ENCODE measurements around the gene PLXDC1. TPM values are rescaled to one million over a fixed set of nuclear protein-coding genes. Genes with fewer than 3 reads are reported as not detected.
A peak's percentile ranks its signal among the peaks of the same experiment; 100 is the strongest.

The PLXDC1 gene
- total RNA-seq, 1 donor from 2014 or later: 2.3 TPM

DNA sequence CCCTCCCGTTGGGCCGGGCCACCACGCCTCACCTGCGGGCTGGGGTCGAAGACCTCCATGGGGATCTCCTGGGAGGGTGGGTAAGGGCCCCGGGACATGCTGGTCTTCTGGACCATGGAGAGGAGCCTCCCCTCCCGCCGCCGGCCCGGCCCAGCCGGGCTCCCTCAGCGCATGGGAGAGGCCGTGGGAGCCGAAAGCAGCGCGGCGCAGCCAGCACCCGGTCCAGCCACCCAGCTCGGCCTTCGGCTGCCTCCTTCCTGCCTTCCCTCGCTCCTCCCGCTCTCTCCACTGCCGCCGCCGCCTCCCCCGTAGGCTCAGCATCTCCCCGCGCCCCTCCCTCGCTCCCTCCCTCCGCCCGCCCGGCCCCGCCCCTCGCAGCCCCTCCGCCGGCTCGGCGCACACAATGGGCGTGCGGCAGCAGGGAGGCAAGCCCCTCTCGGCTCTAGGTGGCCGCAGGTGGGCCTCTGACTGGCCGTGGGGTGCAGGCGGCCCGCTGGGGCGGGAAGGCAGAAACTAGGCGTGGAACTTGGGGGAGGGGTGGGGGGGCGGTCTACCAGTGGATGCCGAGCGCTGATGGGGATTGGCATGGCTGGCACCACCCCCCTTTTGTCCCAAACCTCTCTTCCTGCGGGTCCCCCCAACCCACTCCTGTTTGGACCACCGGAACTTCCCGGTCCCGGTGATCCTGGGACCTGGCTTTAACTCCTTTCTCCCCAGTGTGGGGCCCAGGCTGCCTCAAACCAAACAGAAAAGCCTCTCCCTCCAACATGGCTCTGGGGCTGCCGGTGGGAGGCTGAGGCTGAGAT is 46.1 kb upstream of the PLXDC1 start, which contains the start of gene CACNB1:
TSS of gene CACNB1 (minus strand) at position 290 of the 806 bp plus-strand sequence. CDS start at position 116, 174 bp downstream.
- H3K27me3 Mint-ChIP-seq: no peaks in the 10 kb centered on the region
- H3K4me1 Mint-ChIP-seq (ENCODE audit: low read depth): peaks cover 16% of the 10 kb centered on the region

DNA sequence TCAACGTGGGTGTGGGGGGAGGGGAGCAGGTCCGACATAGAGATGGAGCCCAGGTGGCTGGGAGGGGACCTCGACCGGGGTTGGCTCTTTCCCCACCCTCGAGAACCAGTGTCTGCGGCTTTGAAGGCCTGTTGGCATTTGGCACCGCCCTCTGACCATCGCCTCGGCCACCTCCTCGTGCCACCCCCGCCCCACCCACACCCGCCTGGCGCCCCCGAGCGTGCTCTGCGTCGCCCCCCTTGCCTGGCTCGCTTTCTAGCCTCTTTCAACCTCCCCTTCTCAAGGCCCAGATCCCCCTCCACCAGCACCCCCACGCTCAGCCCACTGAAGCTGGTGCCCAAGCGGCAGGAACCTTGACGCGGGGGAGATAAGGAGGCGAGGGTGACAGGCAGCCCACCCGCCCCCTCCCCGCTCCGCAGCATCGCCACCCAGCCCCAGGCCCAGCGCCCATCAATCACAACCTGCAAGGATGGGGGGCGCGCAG is 45.4 kb upstream of the PLXDC1 start:
- DNase-seq (ENCODE audit: low spot score, unreplicated experiment): no peak
- no peaks in the 10 kb centered on the region for H3K27me3 Mint-ChIP-seq
- H3K36me3 Mint-ChIP-seq (ENCODE audit: insufficient read depth): peaks cover 11% of the 10 kb centered on the region
- peak overlapping the region; percentile 69 for H3K4me3 Mint-ChIP-seq (ENCODE audit: low read depth)
- H3K27ac Mint-ChIP-seq: no peak overlapping the region
- TF ChIP-seq, protein P1, sequence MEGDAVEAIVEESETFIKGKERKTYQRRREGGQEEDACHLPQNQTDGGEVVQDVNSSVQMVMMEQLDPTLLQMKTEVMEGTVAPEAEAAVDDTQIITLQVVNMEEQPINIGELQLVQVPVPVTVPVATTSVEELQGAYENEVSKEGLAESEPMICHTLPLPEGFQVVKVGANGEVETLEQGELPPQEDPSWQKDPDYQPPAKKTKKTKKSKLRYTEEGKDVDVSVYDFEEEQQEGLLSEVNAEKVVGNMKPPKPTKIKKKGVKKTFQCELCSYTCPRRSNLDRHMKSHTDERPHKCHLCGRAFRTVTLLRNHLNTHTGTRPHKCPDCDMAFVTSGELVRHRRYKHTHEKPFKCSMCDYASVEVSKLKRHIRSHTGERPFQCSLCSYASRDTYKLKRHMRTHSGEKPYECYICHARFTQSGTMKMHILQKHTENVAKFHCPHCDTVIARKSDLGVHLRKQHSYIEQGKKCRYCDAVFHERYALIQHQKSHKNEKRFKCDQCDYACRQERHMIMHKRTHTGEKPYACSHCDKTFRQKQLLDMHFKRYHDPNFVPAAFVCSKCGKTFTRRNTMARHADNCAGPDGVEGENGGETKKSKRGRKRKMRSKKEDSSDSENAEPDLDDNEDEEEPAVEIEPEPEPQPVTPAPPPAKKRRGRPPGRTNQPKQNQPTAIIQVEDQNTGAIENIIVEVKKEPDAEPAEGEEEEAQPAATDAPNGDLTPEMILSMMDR (IDR thresholded peaks at IDR 0.05; ENCODE audit: unreplicated experiment): no peak
- no peaks in the 10 kb centered on the region for H3K9me3 Mint-ChIP-seq (ENCODE audit: low read depth)
- peaks cover 14% of the 10 kb centered on the region for H3K4me1 Mint-ChIP-seq (ENCODE audit: low read depth)

More for the DNA sequence above, 46.1 kb upstream of the PLXDC1 start, which contains the start of gene CACNB1:
- Mint-ChIP-seq H3K27ac (peak within 1 kb of the TSS; percentile 84), H3K9me3 (ENCODE audit: low read depth) (no peaks in the 10 kb centered on the region), H3K36me3 (ENCODE audit: insufficient read depth) (peaks cover 13% of the 10 kb centered on the region), H3K4me3 (ENCODE audit: low read depth) (peak within 1 kb of the TSS; percentile 97)
- TF ChIP-seq, protein P1 (IDR thresholded peaks at IDR 0.05; ENCODE audit: unreplicated experiment): no peak
- peak; percentile 66 for DNase-seq (ENCODE audit: low spot score, unreplicated experiment)

DNA sequence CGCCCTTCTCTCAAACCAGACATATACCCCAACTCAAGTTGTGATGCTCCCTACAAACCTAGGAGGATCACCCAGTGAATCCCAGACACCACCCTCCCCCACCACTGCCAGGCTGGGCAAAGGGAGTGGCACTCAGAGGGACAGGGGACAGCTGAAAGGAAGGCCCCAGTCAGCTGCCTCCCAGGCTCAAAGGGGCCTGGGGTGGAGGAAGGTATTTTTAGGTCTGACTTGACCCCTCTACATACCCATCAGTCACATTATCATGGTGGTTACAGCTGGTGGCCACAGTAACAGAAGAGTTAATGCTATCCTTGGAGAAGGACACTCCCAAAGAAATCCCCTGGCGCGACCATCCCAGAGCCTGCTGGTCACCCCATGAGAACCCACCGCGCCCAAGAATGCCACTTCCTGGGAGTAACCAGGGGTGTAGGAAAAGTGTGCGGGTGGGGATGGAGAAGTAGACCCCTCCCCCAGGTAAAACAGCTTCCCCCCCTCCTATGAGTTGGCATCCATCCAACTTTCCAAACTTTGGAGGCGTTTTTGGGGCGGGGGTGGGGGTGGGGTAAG is 44.9 kb upstream of the PLXDC1 start:
- TF ChIP-seq, protein P1 (IDR thresholded peaks at IDR 0.05; ENCODE audit: unreplicated experiment): no peak
- H3K9me3 Mint-ChIP-seq (ENCODE audit: low read depth): no peaks in the 10 kb centered on the region
- no peak overlapping the region for H3K27ac Mint-ChIP-seq
- H3K4me1 Mint-ChIP-seq (ENCODE audit: low read depth): peaks cover 11% of the 10 kb centered on the region
- no peak for DNase-seq (ENCODE audit: low spot score, unreplicated experiment)
- peak overlapping the region; percentile 64 for H3K4me3 Mint-ChIP-seq (ENCODE audit: low read depth)
- no peaks in the 10 kb centered on the region for H3K27me3 Mint-ChIP-seq
- peaks cover 8% of the 10 kb centered on the region for H3K36me3 Mint-ChIP-seq (ENCODE audit: insufficient read depth)

DNA sequence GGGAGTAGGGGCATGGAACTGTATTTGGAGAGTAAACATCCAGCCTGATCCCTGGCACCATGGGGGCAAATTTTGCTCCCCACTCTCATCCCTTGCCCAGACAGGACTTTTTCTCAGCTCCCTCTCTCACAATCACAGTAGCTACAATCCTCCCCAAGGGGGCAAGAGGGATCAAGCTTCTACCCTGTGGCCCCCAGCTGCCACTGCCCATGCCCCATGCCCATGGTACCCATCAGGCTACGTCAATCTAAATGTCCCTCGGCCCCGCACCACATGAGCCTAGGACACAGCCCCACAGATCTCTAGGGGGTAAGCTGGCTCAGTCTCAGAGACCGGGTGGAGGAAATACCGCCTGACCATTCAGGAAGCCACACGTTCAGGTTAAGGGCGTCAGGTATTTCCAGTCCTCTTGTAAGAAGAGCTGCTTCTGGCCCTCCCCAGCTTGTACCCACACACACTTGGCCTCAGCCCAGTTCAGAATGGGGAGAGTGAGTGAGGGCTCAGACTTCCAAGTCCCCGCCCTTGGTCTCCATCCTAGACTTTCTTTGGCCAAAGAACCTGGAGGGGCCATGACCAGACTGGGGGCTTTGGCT is 44.2 kb upstream of the PLXDC1 start:
- no peak overlapping the region for H3K27ac Mint-ChIP-seq
- H3K9me3 Mint-ChIP-seq (ENCODE audit: low read depth): no peaks in the 10 kb centered on the region
- peaks cover 5% of the 10 kb centered on the region for H3K4me1 Mint-ChIP-seq (ENCODE audit: low read depth)
- H3K36me3 Mint-ChIP-seq (ENCODE audit: insufficient read depth): peaks cover 6% of the 10 kb centered on the region
- peak overlapping the region; percentile 64 for H3K4me3 Mint-ChIP-seq (ENCODE audit: low read depth)
- DNase-seq (ENCODE audit: low spot score, unreplicated experiment): no peak
- no peaks in the 10 kb centered on the region for H3K27me3 Mint-ChIP-seq
- TF ChIP-seq, protein P1 (IDR thresholded peaks at IDR 0.05; ENCODE audit: unreplicated experiment): no peak

DNA sequence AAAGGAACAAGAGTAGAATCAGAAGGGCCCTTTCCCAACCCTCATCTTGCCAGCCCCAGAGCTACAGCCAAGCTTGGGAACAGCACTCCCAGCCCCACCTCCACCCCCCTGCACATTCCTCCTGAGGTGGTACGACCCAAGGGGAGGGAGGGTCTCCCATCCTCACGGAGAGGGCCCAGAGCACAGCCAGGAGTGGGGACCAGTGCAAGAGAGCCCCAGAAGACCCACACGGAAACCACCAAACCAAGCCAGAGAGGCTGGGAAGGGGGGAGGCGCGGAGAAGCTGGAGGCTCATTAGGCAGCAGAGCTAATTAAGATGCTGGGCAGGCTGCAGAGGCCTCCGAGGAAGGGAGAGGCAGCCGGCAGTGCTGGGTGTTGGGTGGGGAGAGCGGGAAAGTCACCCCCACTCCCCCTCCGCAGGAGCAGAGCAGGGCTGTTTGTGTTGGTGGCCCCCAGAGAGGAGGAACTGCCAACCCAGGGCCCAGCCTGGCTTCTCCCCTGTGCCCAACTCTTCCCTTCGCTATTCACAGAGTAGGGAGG is 43.6 kb upstream of the PLXDC1 start:
- H3K9me3 Mint-ChIP-seq (ENCODE audit: low read depth): no peaks in the 10 kb centered on the region
- H3K4me1 Mint-ChIP-seq (ENCODE audit: low read depth): peaks cover 5% of the 10 kb centered on the region
- no peaks in the 10 kb centered on the region for H3K27me3 Mint-ChIP-seq
- TF ChIP-seq, protein P1 (IDR thresholded peaks at IDR 0.05; ENCODE audit: unreplicated experiment): no peak
- peaks cover 4% of the 10 kb centered on the region for H3K36me3 Mint-ChIP-seq (ENCODE audit: insufficient read depth)
- H3K4me3 Mint-ChIP-seq (ENCODE audit: low read depth): no peak overlapping the region
- no peak for DNase-seq (ENCODE audit: low spot score, unreplicated experiment)
- no peak overlapping the region for H3K27ac Mint-ChIP-seq
